ENCODE results near the gene AFAP1.

GRCh38 chr4:7970361-7970946 lies 30.8 kb upstream of the AFAP1 start:
- TF ChIP-seq CTCF (conservative IDR thresholded peaks at IDR 0.05; ENCODE audit: low read length) (no peak), EZH2phosphoT487 (IDR thresholded peaks at IDR 0.05; ENCODE audit: borderline replicate concordance) (no peak)

All from Loucy (cell line).